Vagina (tissue), 2 donors: ENCODE data around the gene TRIM33.

Source experiments
- POLR2A ChIP-seq, 2 donors: fragments of 450-650 bp; IDR thresholded peaks; one replicate each; pipeline ENCODE4 v1.6.1; 2017; ENCODE audit warnings: antibody characterized with exemption in 2 of 2, mild to moderate bottlenecking in 2 of 2, moderate library complexity in 2 of 2
- TF ChIP-seq, protein P1 (sequence below), 3 experiments: fragments of 450-650 bp in 2 of 3; fragments of 200-600 bp in 1 of 3; sonication (generic) in 1 of 3; IDR thresholded peaks; one replicate each; pipeline ENCODE4 v1.5.1; 2017 to 2019; ENCODE audit warnings: antibody characterized with exemption in 3 of 3, mild to moderate bottlenecking in 2 of 3, moderate library complexity in 2 of 3

DNA sequence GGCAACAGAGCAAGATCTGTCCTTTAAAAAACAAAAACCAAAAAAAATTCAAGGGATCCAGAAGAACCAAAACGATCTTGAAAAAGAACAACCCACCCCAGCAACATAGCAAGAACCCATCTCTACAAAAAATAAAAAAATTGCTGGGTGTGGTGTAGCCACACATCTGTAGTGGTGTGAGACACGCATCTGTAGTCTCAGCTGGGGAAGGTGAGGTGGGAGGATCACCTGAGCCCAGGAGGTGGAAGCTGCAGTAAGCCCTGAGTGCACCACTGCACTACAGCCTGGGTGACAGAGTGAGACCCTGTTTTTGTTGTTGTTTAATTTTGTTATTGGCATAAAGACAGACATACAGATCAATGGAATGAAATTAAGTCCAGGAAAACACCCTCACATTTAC, 22.3 kb downstream of the TRIM33 start:
- TF ChIP-seq POLR2A (IDR thresholded peaks at IDR 0.05), result no peak
- TF ChIP-seq, protein P1, sequence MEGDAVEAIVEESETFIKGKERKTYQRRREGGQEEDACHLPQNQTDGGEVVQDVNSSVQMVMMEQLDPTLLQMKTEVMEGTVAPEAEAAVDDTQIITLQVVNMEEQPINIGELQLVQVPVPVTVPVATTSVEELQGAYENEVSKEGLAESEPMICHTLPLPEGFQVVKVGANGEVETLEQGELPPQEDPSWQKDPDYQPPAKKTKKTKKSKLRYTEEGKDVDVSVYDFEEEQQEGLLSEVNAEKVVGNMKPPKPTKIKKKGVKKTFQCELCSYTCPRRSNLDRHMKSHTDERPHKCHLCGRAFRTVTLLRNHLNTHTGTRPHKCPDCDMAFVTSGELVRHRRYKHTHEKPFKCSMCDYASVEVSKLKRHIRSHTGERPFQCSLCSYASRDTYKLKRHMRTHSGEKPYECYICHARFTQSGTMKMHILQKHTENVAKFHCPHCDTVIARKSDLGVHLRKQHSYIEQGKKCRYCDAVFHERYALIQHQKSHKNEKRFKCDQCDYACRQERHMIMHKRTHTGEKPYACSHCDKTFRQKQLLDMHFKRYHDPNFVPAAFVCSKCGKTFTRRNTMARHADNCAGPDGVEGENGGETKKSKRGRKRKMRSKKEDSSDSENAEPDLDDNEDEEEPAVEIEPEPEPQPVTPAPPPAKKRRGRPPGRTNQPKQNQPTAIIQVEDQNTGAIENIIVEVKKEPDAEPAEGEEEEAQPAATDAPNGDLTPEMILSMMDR (IDR thresholded peaks at IDR 0.05), result no peak
